Activated T-helper 9 cell treated with anti-CD3 and anti-CD28 coated beads, Interleukin-2, amount 50 U/mL, for 16 hours (primary cell): Measurements from ENCODE around the gene GREM2.

ENCODE experiments used
- DNase-seq: peaks from one replicate; pipeline ENCODE4 v3.0.0-alpha.2; 2020; ENCODE audit warnings: low read depth

The GREM2 gene

DNA sequence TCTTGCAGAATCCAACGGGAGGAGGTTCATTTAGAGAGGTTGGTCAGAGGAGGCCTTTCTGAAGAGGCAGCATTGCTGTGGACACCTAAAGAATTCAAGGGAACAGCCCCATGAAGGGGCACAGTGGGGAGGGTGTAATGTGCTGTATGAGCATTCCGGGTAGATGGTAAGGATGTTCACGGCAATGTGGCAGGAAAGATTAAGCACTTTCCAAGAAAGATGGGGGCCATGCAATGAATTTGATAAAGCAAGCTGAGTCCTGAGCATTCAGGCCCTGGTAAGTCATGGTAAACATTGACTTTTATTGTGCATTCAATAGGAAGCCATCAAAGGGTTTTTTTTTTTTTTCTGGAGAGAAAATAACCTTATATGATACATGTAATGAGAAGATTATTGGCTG lies 166.6 kb downstream of the GREM2 start:
- DNase-seq: no peak

GRCh38 chr1:240441669-240442068 lies 170.3 kb downstream of the GREM2 start:
- DNase-seq: no peak
